ENCODE measurements around the gene EIPR1. TPM values are rescaled to one million over a fixed set of nuclear protein-coding genes. Genes with fewer than 3 reads are reported as not detected.

EIPR1 gene
- polyA plus RNA-seq, 2 of the 4 experiments (the other 2 are of a cell fraction), result 55.0 to 65.0 TPM

DNA sequence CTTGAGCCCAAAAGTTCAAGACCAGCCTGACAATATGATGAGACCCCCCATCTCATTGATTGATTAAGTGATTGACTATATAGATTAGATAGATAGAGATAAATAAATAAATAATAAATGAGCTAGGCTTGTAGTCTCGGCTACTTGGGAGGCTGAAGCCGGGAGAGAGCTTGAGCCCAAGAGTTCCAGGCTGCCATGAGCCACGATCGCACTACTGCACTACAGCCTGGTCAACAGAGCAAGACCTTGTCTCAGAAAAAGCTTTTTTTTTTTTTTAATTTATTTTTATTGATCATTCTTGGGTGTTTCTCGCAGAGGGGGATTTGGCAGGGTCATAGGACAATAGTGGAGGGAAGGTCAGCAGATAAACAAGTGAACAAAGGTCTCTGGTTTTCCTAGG, 12.4 kb downstream of the EIPR1 start:
- POLR2A ChIA-PET, result no interaction called here
- CTCF ChIA-PET, result interaction anchor here (1.3 to 4.3 kb wide), 2 partner anchors 13 to 61 kb away, joined by 3 to 18 read pairs; partner anchors contain the start of genes EIPR1 and TRAPPC12
- no peak for DNase-seq (ENCODE audit: low read depth in 1 of 2, low spot score in 1 of 2)
- TF ChIP-seq, protein P1, sequence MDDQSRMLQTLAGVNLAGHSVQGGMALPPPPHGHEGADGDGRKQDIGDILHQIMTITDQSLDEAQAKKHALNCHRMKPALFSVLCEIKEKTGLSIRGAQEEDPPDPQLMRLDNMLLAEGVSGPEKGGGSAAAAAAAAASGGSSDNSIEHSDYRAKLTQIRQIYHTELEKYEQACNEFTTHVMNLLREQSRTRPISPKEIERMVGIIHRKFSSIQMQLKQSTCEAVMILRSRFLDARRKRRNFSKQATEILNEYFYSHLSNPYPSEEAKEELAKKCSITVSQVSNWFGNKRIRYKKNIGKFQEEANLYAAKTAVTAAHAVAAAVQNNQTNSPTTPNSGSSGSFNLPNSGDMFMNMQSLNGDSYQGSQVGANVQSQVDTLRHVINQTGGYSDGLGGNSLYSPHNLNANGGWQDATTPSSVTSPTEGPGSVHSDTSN (IDR thresholded peaks at IDR 0.05), result no peak
- TF ChIP-seq ZNF302 (CRISPR knock-in tag; IDR thresholded peaks at IDR 0.05) (no peak), JUN (IDR thresholded peaks at IDR 0.05) (no peak), ESRRA (IDR thresholded peaks at IDR 0.05; ENCODE audit: borderline replicate concordance, low read length) (no peak), ZSCAN20 (CRISPR knock-in tag; IDR thresholded peaks at IDR 0.05) (no peak), FOSL2 (IDR thresholded peaks at IDR 0.05) (no peak), FOSL2 (CRISPR knock-in tag; IDR thresholded peaks at IDR 0.05) (no peak), POLR2A (IDR thresholded peaks at IDR 0.05; ENCODE audit: low read length) (no peak), NPAS2 (CRISPR knock-in tag; IDR thresholded peaks at IDR 0.05; ENCODE audit: borderline replicate concordance) (no peak), MYC (IDR thresholded peaks at IDR 0.05; ENCODE audit: borderline replicate concordance, low read length) (no peak), HOXB13 (CRISPR knock-in tag; IDR thresholded peaks at IDR 0.05; ENCODE audit: low read depth) (no peak)
- TF ChIP-seq, protein P2, sequence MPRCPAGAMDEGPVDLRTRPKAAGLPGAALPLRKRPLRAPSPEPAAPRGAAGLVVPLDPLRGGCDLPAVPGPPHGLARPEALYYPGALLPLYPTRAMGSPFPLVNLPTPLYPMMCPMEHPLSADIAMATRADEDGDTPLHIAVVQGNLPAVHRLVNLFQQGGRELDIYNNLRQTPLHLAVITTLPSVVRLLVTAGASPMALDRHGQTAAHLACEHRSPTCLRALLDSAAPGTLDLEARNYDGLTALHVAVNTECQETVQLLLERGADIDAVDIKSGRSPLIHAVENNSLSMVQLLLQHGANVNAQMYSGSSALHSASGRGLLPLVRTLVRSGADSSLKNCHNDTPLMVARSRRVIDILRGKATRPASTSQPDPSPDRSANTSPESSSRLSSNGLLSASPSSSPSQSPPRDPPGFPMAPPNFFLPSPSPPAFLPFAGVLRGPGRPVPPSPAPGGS (IDR thresholded peaks at IDR 0.05), result no peak
- TF ChIP-seq, protein P3, sequence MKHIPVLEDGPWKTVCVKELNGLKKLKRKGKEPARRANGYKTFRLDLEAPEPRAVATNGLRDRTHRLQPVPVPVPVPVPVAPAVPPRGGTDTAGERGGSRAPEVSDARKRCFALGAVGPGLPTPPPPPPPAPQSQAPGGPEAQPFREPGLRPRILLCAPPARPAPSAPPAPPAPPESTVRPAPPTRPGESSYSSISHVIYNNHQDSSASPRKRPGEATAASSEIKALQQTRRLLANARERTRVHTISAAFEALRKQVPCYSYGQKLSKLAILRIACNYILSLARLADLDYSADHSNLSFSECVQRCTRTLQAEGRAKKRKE (CRISPR knock-in tag; IDR thresholded peaks at IDR 0.05; ENCODE audit: low read depth), result no peak
- TF ChIP-seq, protein P4, sequence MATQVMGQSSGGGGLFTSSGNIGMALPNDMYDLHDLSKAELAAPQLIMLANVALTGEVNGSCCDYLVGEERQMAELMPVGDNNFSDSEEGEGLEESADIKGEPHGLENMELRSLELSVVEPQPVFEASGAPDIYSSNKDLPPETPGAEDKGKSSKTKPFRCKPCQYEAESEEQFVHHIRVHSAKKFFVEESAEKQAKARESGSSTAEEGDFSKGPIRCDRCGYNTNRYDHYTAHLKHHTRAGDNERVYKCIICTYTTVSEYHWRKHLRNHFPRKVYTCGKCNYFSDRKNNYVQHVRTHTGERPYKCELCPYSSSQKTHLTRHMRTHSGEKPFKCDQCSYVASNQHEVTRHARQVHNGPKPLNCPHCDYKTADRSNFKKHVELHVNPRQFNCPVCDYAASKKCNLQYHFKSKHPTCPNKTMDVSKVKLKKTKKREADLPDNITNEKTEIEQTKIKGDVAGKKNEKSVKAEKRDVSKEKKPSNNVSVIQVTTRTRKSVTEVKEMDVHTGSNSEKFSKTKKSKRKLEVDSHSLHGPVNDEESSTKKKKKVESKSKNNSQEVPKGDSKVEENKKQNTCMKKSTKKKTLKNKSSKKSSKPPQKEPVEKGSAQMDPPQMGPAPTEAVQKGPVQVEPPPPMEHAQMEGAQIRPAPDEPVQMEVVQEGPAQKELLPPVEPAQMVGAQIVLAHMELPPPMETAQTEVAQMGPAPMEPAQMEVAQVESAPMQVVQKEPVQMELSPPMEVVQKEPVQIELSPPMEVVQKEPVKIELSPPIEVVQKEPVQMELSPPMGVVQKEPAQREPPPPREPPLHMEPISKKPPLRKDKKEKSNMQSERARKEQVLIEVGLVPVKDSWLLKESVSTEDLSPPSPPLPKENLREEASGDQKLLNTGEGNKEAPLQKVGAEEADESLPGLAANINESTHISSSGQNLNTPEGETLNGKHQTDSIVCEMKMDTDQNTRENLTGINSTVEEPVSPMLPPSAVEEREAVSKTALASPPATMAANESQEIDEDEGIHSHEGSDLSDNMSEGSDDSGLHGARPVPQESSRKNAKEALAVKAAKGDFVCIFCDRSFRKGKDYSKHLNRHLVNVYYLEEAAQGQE (IDR thresholded peaks at IDR 0.05), result no peak
- H3K4me3 ChIP-seq, result no peak overlapping the region
- no peak for ATAC-seq
- no peaks in the 10 kb centered on the region; the same call in 2 of the 3 replicates for H3K4me1 ChIP-seq
- no peak overlapping the region for H3K27ac ChIP-seq
- no peak for FAIRE-seq
- no peak overlapping the region for H3K4me2 ChIP-seq
- 97% methylated on average over 5 of the region's 5 CpGs for WGBS (ENCODE audit: missing lambda C conversion rate)
- H3K9me3 ChIP-seq, result no peaks in the 10 kb centered on the region

DNA sequence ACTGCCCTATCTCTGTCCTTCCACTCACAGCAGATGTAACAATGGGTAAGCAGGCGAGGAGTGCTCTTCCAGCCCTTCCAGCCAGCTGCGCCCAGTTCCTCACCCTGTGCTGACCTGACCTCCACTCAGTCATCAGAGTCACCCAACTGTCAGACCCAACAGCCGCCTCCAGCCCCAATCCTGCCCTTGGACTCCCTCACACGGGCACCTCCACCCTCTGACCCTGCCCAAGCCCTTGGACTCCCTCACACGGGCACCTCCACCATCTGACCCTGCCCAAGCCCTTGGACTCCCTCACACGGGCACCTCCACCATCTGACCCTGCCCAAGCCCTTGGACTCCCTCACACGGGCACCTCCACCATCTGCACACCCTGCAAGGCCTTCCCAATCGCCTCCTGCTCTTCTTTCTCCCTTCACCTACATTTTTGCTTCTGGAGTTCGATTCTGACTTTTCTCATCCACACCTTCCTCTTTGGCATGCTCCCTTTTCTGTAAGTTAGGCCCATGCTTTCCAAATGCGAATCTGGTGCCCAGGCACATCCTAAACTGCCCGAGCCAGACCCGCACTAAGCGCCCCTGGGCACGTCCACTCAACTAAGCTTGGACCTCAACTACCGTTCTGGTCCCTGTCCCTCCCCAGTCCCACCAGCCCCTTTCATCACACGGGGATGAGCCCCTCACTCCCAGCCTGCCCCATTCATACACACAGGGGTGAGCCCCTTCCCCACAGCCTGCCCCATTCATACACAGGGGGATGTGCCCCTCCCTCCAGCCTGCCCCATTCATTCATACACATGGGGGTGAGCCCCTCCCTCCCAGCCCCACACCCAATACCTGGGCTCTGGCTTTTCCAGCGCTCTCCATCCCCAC, 15.9 kb downstream of the EIPR1 start:
- Histone ChIP-seq H3K4me1 (no peaks in the 10 kb centered on the region), H3K9me3 (no peaks in the 10 kb centered on the region), H3K4me2 (no peak overlapping the region), H3K4me3 (no peak overlapping the region), H3K27ac (no peak overlapping the region)
- ATAC-seq, result peak; percentile 34 to 38; a peak in 2 of 6 replicates
- TF ChIP-seq, protein P5, sequence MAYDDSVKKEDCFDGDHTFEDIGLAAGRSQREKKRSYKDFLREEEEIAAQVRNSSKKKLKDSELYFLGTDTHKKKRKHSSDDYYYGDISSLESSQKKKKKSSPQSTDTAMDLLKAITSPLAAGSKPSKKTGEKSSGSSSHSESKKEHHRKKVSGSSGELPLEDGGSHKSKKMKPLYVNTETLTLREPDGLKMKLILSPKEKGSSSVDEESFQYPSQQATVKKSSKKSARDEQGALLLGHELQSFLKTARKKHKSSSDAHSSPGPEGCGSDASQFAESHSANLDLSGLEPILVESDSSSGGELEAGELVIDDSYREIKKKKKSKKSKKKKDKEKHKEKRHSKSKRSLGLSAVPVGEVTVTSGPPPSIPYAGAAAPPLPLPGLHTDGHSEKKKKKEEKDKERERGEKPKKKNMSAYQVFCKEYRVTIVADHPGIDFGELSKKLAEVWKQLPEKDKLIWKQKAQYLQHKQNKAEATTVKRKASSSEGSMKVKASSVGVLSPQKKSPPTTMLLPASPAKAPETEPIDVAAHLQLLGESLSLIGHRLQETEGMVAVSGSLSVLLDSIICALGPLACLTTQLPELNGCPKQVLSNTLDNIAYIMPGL (CRISPR knock-in tag; IDR thresholded peaks at IDR 0.05; ENCODE audit: borderline replicate concordance), result no peak
- TF ChIP-seq JUN (IDR thresholded peaks at IDR 0.05), result no peak
- no peak for TF ChIP-seq MYC (IDR thresholded peaks at IDR 0.05; ENCODE audit: borderline replicate concordance, low read length)
- TF ChIP-seq CHD2 (IDR thresholded peaks at IDR 0.05; ENCODE audit: low read length, partially characterized antibody), result no peak
- TF ChIP-seq HOXA7 (CRISPR knock-in tag; IDR thresholded peaks at IDR 0.05), result no peak
- no peak for TF ChIP-seq RAD21 (conservative IDR thresholded peaks at IDR 0.05 in 1 of 2, IDR thresholded peaks at IDR 0.05 in 1 of 2)
- no peak for TF ChIP-seq EHMT2 (IDR thresholded peaks at IDR 0.05; ENCODE audit: low read depth)
- TF ChIP-seq HOXB13 (CRISPR knock-in tag; IDR thresholded peaks at IDR 0.05; ENCODE audit: low read depth), result no peak
- TF ChIP-seq JUNB (IDR thresholded peaks at IDR 0.05), result no peak
- TF ChIP-seq KDM1A (IDR thresholded peaks at IDR 0.05; ENCODE audit: low read depth), result no peak
- TF ChIP-seq, protein P3 (CRISPR knock-in tag; IDR thresholded peaks at IDR 0.05; ENCODE audit: low read depth), result no peak
- TF ChIP-seq NPAS2 (CRISPR knock-in tag; IDR thresholded peaks at IDR 0.05; ENCODE audit: borderline replicate concordance), result no peak
- TF ChIP-seq EP300 (IDR thresholded peaks at IDR 0.05), result no peak
- no peak for TF ChIP-seq RARB (CRISPR knock-in tag; IDR thresholded peaks at IDR 0.05)
- TF ChIP-seq HOXB5 (CRISPR knock-in tag; IDR thresholded peaks at IDR 0.05), result no peak
- WGBS (ENCODE audit: missing lambda C conversion rate), result 89% methylated on average over 17 of the region's 17 CpGs
- POLR2A ChIA-PET, result no interaction called here
- no peak for FAIRE-seq
- DNase-seq (ENCODE audit: low read depth in 1 of 2, low spot score in 1 of 2), result no peak
- CTCF ChIA-PET, result interaction anchor here (0.6 kb wide), 1 partner anchor 18 kb away, joined by 3 read pairs; the partner anchor contains the start of gene TRAPPC12
